IPS-18c (cell line): Measurements from ENCODE around the gene CD300A.

Experiments used
- H3K4me3 ChIP-seq: 2 replicates; pipeline ENCODE4 v1.7.0; 2013; ENCODE audit warnings: low read depth, mild to moderate bottlenecking, low read length, moderate library complexity; ENCODE audit not compliant: insufficient read depth
- H3K9me3 ChIP-seq: one replicate; pipeline ENCODE4 v1.6.1; 2013; ENCODE audit warnings: mild to moderate bottlenecking, low read length, moderate library complexity; ENCODE audit not compliant: control insufficient read depth, insufficient read depth

The CD300A gene

DNA sequence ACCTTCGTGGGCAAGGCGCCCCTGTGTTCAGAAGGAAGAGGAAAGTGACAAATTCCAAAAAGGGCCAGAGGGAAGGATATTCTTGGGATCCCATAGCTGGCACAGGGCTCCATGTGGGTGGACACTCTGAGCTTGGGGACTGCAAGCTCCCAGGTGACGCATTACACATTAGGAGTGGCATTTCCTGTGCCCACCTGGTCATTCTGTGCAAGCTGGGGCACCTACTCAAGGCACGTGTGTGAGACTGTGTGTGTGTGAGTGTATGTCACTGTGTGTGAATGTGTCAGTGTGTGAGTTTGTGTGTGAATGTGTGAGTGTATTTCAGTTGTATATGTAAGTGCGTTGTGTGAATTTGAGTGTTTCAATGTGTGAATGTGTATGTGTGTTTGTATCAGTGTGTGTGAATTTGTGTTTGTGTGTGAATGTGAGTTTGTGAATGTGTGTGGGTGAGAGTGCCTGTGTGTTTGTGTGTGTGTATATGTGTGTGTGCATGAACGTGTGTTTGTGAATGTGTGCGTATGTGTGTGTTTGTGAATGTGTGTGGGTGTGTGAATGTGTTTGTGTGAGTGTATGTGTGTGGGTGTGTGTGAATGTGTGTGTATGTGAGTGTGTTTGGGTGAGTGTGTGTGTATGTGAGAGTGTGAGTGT, 1.6 kb upstream of the CD300A start:
- Histone ChIP-seq H3K4me3 (no peak overlapping the region), H3K9me3 (no peaks in the 10 kb centered on the region)

DNA sequence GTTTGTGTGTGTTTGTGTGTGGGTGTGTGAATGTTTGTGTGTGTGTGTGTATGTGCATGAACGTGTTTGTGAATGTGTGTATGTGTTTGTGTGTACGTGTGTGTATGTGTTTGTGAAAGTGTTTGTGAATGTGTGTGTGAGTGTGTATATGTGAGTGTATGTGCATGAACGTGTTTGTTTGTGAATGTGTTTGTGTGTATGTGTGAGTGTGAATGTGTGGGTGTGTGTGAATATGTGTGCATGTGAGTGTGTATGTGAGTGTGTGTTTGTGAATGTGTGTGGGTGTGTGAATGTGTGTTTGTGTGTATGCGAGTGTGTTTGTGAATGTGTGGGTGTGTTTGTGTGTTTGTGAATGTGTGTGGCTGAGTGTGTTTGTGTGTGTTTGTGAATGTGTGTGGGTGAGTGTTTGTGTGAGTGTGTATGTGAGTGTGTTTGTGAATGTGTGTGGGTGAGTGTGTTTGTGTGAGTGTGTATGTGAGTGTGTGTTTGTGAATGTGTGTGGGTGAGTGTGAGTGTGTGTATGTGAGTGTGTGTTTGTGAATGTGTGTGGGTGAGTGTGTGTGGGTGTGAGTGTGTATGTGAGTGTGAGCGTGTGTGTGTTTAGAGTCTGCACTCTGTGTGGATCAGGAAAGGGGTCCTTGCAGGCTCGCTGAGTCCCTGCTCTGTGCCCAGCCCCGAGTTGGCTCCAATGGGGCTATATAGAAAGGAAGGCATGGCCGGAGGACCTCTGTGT, 890 bp upstream of the CD300A start:
- no peak overlapping the region for H3K4me3 ChIP-seq
- H3K9me3 ChIP-seq, result no peaks in the 10 kb centered on the region

DNA sequence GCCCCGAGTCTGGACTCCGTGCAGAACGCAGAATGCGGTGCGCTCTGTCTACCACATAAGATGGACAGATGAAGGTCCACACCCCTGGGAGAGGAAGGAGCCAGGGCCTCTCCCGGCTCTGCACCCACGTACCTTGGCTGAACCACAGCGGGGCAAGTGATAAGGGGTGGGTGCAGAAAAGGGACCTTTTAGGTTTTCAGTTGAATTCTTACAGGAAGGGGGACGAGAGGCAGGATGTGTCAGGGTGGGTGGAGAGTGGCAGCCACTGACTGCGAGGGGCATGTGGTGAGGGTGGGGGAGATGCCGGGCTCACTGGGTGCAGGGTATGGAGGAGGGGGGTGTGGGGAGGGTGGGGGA, 372 bp downstream of the CD300A start:
- H3K4me3 ChIP-seq, result no peak overlapping the region
- no peaks in the 10 kb centered on the region for H3K9me3 ChIP-seq

DNA sequence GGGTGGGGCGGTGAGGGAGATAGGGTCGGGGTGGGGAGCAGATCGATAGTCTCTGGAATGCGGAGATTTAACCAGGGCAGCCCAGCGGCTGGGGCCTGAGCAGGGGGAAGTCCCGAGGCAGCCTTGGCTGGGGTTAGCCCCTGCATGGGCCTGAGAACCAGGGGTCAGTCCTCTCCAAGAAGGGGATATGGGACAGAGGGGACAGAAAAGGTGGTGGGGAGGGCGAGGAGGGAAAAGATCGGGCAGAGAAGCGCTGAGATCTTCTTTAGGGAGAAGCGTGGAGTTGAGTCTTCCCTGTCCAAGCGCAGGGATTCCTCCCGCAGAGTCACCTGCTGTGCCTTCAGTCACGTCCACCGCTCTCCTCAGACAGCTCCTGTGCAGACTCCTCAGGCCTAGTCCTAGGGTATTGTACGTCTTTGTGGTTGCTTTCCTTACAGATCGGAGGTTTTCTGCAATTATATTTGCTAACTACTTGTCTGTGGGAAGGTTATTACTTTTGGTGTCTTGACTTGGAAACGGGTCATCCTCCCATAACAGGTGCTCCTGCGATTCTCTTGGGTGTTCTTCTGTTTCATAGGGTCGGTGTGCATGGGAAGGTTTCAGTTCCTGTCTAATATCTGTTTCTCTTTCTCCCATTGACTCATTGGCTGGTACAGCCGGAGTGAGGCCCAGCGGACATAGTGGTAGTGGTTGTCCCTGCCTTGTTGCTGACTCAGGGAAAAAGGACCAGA, 952 bp downstream of the CD300A start:
- H3K4me3 ChIP-seq, result peak overlapping the region; percentile 29
- no peaks in the 10 kb centered on the region for H3K9me3 ChIP-seq

DNA sequence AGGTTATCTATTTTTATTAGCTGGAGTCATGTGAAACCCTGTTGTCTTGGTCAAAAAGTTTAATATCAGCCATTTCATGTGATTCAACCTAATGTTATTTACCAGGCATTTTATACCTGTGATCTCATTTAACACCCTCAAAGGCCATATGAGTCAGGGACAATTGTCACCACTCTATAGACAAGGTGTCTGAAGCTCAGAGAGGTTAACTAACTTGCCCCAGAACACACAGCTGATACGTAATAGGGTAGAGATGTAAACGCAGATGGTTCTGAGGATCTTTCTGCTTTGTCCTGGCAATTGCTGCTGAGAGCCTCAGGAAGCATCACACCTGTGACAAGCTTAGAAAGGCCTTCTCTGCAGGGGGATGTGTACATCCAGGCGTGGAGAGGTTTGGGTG, 4.9 kb downstream of the CD300A start:
- H3K9me3 ChIP-seq, result peaks cover 8% of the 10 kb centered on the region
- H3K4me3 ChIP-seq, result no peak overlapping the region

GRCh38 chr17:74472890-74473289, 6.5 kb downstream of the CD300A start:
- Histone ChIP-seq H3K9me3 (peaks cover 8% of the 10 kb centered on the region), H3K4me3 (no peak overlapping the region)

- Histone ChIP-seq H3K4me3 (no peak overlapping the region), H3K9me3 (peaks cover 8% of the 10 kb centered on the region)
Measured at GRCh38 chr17:74473294-74473693, 6.9 kb downstream of the CD300A start.

DNA sequence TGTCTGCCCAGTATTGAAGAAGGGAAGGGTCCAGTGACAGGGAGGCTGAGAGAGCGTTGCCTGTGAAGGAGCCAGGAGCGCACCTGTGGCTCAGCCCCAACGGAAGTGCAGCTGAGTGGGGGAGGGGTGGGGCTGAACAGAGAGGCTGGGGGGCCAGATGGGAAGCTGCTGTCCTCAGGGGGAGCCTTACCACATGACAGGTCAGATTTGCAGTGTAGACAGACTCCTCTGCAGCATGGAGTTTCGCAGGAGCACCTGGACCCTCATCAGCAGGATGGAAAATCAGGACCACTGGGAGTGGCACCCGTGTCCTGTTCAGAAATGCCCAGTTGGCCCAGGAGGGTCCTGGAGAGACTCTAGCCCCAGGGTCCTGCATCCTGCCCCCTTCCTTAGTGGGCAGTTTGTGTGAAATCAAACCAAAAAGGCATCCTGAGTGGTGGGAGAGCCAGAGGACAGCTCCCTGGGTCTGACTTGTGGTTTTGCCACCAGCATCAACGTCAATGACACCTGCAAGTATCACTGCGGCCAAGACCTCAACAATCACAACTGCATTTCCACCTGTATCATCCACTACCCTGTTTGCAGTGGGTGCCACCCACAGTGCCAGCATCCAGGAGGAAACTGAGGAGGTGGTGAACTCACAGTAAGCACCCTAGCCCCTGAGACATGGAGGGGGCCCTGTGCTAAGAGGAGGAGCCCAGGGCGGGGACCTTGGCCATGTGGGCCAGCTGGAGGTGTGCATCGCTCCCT, 7.8 kb downstream of the CD300A start:
- H3K9me3 ChIP-seq, result peaks cover 8% of the 10 kb centered on the region
- H3K4me3 ChIP-seq, result no peak overlapping the region

GRCh38 chr17:74475189-74475588, 8.8 kb downstream of the CD300A start:
- Histone ChIP-seq H3K9me3 (peaks cover 8% of the 10 kb centered on the region), H3K4me3 (no peak overlapping the region)

GRCh38 chr17:74477411-74477810, 11.0 kb downstream of the CD300A start:
- H3K4me3 ChIP-seq, result no peak overlapping the region
- peaks cover 8% of the 10 kb centered on the region for H3K9me3 ChIP-seq

DNA sequence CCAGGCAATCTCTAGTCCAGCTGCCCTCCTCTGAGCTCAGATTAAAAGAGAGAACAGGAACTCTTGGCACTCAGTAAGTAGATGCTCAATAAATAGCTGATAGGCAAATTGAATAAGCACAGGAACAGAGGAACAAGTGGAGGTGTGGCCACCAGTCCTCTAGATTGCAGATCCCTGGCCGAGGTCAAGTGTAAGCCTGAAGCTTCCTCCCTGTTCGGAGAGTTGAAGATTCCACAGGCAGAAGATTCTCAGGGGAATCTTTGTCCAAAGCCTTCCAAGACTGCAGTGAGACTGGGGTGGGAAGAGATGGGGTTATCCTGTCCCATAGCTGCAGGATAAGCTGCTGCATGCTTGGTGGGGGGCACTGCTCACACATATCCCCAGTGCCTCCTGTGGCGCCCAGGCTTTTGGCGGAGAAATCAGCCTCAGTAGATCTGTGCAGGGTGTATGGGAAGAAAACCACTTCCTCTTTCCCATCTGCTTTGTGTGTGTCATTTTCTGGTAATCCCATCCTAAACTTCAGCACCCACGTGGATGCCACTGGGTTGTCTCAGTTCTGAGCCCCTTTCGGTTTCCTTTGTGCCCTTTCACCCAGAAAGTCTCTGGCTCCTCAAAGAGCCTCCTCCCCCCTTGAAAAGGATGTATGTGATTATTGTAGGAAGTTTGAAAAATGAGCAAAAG, 12.1 kb downstream of the CD300A start:
- Histone ChIP-seq H3K9me3 (peaks cover 8% of the 10 kb centered on the region), H3K4me3 (no peak overlapping the region)

DNA sequence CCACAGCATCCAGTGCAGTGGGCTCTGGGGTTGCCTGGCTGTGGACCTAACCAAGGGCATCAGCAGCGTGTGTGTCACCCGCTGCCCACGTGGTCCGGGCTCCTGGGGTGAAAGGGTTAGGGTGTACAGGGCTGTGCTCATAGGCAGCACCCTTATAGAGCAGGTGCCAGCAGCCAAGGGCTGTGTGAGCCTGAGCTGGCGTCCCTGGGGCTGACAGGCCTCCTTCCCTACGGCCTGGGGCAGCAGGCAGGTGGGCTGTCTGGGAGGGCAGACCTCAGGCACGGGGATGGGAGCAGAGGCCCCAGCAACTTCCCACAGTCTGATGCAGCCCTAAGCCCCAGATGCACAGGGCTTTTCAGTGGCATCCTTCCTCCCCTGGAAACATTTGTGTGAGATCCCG, 13.9 kb downstream of the CD300A start:
- Histone ChIP-seq H3K4me3 (no peak overlapping the region), H3K9me3 (peaks cover 8% of the 10 kb centered on the region)

DNA sequence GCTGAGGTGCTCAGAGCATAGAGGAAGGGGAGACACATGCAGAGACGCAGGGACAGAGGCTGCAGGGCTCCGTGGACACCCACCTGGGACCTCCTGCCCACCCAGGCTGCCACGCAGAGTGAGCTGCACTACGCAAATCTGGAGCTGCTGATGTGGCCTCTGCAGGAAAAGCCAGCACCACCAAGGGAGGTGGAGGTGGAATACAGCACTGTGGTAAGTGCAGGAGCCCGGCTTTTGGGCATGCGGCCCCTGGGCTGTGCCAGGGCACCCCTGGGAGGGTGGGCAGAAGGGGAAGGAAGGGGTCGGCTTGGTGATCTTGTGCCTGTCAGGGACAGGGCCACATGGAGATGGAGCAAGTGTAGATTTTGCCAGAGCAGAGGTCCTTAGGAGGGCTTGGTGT, 15.2 kb downstream of the CD300A start:
- Histone ChIP-seq H3K4me3 (no peak overlapping the region), H3K9me3 (peaks cover 2% of the 10 kb centered on the region)

GRCh38 chr17:74484066-74484465, 17.6 kb downstream of the CD300A start:
- H3K4me3 ChIP-seq, result no peak overlapping the region

GRCh38 chr17:74485022-74485743, 18.7 kb downstream of the CD300A start:
- Histone ChIP-seq H3K9me3 (peaks cover 4% of the 10 kb centered on the region), H3K4me3 (no peak overlapping the region)

More at GRCh38 chr17:74484066-74484465, 17.6 kb downstream of the CD300A start:
- H3K9me3 ChIP-seq, result peaks cover 4% of the 10 kb centered on the region

DNA sequence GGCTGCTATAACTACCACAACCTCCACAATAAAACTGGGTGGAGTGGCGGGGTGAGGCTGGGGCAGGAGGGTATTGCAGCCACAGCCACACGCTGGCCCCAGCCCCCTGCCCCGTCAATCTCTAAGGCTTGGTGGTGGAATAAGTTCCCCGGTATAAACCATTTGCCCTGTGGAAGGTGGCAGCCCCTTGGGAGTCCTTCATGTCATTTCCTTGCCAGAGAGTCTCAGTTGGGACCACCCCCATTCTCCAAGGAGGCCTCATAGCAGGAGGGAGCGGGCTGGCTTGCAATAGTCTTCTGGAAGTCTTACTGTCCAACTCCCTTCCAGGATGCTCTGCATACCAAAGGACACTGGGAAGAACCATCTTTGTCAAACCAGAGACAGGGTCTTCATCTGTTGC, 19.4 kb downstream of the CD300A start:
- no peak overlapping the region for H3K4me3 ChIP-seq
- H3K9me3 ChIP-seq, result peaks cover 4% of the 10 kb centered on the region
